PC-9 (cell line): ENCODE results near the gene GABRB1.

ENCODE experiments used
- EZH2 ChIP-seq: fragments of 200-600 bp; sonication (generic); IDR thresholded peaks from 2 replicates; pipeline ENCODE4 v1.8.0; 2017; ENCODE audit warnings: antibody characterized with exemption, low read depth
- TF ChIP-seq, protein P1 (sequence below): fragments of 200-600 bp; sonication (generic); conservative IDR thresholded peaks from 2 replicates; pipeline ENCODE4 v1.6.1; 2017; ENCODE audit warnings: mixed run types, antibody characterized with exemption, mild to moderate bottlenecking, moderate library complexity

DNA sequence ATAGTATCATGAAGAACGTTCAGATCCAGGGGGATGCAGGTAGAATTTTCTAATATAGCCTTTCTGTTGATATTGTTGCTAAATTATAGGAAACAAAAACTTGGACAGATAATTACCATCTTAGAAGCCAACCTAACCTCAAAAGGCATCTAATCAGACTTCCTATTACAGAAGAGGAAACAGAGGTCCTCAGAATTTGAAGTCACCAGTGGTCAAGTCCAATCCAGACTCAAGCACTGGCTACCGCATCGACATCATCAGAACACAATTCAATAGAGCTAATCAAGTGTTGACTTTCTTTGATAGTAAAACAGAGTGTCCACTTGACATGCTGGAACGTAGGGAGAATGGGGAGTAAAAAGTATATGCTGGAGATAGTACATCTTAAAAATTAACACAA lies 443.4 kb downstream of the GABRB1 start:
- TF ChIP-seq, protein P1, sequence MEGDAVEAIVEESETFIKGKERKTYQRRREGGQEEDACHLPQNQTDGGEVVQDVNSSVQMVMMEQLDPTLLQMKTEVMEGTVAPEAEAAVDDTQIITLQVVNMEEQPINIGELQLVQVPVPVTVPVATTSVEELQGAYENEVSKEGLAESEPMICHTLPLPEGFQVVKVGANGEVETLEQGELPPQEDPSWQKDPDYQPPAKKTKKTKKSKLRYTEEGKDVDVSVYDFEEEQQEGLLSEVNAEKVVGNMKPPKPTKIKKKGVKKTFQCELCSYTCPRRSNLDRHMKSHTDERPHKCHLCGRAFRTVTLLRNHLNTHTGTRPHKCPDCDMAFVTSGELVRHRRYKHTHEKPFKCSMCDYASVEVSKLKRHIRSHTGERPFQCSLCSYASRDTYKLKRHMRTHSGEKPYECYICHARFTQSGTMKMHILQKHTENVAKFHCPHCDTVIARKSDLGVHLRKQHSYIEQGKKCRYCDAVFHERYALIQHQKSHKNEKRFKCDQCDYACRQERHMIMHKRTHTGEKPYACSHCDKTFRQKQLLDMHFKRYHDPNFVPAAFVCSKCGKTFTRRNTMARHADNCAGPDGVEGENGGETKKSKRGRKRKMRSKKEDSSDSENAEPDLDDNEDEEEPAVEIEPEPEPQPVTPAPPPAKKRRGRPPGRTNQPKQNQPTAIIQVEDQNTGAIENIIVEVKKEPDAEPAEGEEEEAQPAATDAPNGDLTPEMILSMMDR: no peak
- no peak for TF ChIP-seq EZH2
